NCI-H748 (cell line): ENCODE results near the gene PLEKHG7.
A peak's percentile ranks its signal among the peaks of the same experiment; 100 is the strongest.
"Not testable (repeated sequence)": the region's sequence is repeated elsewhere in the genome, so short reads cannot be mapped to it uniquely, and the experiment has no call there.

ENCODE experiments used
- DNase-seq: peaks from one replicate; lab custom pipeline; 2025; ENCODE audit not compliant: unreplicated experiment; lab: John Stamatoyannopoulos, UW

Gene PLEKHG7, protein sequence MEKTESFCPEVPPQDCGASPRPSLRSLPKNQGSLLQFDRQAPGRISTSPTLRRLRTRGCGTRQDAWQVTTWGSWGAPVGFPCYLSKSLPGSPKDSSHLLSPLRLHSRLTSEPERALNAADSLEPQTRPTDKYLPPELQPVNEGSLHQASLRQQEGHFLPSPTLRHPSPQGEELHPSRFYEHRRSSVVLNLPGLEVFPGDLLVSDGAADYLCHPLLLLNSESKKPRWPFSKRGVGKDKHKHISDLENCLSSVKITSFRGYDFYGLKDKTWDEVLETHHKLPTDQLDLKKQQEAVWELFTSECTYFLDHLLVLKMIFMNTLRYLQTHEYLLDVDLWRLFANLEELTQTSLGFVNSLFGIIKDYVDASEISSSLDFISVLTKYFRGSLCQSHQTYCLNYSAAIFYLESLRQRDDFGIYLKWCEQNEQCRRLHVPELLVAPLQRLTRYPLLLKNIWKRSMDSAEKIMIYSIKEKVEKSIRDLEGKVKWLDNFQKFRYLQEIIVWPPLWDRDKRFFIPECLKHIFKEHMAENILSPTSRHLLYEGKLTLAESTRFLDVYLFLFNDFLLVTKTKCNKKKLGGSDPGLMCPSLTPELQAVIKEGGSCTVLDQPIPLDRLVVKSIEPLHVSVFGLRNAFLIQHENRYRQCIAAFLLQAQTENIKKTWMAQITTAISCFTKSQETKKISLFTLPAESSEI

DNA sequence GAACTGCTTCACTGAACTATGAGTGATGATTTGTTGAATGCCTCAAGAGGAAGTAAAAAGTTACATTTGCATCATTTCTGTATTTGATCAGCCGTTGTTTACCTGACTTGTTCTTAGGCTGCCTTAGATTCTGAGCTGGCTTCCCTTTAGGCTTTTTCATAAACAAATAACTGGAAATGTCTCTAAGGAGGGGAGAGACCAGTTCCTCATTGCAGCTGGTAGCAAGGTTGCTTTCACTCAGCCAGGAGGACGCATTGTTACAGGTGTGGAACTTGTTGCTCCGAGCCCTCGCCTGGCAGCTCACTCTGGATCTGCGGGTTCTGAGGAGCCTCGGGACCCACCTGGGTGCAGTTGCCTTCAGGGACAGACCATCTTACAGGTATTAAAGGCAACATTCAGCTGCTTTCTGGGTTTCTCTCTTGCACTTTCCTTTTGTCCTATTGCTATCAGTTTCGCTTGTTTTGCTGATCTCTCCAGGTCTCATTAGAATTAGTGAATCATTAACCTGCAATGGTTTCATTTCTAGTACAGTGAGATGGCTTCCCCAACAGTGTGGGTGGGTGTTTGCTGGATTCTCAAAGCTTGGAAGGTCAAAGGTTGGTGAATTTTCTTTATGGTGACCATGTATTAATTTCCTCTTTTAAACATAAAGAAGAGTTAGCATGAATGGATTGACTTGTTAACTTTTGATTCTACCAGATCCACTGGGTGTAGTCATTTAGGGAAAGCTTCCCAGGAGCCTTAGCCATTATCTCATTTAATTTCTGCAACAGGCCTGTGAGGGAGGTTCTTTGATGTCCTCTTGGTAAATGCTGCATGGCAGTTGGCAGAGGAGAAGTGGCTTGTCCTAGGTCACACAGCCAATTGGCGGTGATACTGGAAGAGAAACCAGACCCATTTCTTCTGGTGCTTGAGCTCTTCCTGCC is at the start of gene PLEKHG7:
PLEKHG7 (plus strand) TSS at position 236 of the 926 bp plus-strand sequence. CDS start 3,643 bp downstream, outside the sequence.
- no peak for DNase-seq

- DNase-seq = not testable (repeated sequence)
Measured at GRCh38 chr12:92654256-92654655, 48.5 kb upstream of the PLEKHG7 start.

- DNase-seq = no peak
Measured at GRCh38 chr12:92654929-92655328, 47.9 kb upstream of the PLEKHG7 start.

GRCh38 chr12:92656911-92657310 is 45.9 kb upstream of the PLEKHG7 start:
- DNase-seq = no peak

GRCh38 chr12:92657770-92658169 is 45.0 kb upstream of the PLEKHG7 start:
- no peak for DNase-seq

- DNase-seq = no peak
Measured at GRCh38 chr12:92658611-92659010, 44.2 kb upstream of the PLEKHG7 start.

DNA sequence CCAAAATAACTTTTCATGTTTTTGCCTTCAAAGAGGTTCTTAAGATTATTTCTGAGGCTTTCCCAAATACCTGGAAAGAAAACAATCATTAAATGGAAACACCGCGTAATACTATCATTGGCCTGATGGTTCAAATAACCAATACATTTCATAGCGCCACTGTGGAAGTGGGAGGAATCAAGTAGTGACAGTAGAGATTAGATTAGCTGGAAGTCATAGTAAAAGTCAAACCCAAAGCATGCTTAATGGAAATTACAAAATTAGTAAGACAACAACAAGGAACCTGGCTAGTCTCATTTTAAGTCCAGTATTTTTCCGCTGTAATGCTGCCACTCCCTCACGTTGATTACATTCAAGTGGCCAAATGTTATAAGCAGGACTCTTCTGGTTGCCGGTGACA is 41.5 kb upstream of the PLEKHG7 start:
- DNase-seq = no peak

GRCh38 chr12:92665496-92665895 is 37.3 kb upstream of the PLEKHG7 start:
- no peak for DNase-seq

DNA sequence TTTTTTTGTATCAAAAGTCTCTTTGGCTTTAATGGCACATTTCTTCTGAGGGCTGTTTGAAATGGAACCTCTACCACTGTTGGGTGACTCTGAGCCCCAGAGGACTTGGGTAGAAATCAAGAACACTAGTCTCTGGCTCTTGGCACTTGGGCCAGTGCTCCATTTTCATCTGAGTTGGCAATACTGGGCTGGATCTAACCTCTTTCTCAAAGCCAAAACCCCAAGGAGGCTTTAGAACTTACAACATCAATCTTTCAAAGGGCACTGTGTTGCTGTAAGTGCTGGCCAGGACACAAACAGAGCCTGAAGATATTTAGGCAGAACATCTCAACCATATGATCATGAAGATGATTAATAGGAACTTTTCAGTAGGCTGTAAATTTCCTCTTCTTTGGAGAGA is 34.0 kb upstream of the PLEKHG7 start:
- no peak for DNase-seq

- DNase-seq = not testable (repeated sequence)
Measured at GRCh38 chr12:92671524-92671923, 31.3 kb upstream of the PLEKHG7 start.

DNA sequence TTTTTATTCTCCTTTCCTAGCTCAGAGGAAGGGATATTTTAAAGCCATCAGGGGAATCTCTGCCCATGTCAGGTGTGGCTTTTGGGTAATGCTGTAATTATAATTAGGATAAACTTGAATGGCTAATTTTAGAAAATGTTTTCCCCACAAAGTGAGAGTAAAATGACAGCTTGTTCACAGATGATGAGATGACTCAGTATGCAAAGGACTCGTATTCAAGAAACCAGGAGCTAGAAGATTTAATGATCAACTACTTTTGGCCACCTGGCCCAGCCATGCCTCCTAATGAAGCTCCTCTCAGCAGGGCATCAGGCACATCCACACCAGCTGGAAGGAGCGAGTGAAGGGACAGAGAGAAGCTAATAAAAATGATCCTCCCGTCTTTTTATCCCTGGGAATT is 29.0 kb upstream of the PLEKHG7 start:
- DNase-seq = no peak

DNA sequence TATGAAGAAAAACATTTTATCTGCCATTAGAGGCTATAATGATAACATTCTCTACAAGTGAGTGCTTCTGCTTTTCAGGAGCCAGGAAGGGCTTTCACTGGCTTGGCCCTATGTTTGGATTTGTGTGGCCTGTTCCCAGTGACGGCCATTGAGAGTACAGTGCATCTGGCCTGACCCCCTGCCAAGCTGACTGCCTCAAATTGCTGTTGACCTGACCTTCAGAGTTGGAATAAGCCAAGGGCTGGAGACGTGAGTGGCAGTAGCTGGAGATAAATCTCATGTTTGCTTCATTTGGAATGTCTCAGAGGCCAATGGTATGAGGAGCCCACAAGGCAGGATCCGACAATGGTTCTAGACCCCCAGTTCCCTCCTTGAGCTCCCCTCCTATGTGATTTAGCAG is 28.3 kb upstream of the PLEKHG7 start:
- no peak for DNase-seq

GRCh38 chr12:92675092-92675865 is 27.5 kb upstream of the PLEKHG7 start:
- DNase-seq = no peak

- peak; percentile 11 for DNase-seq
Measured at GRCh38 chr12:92676710-92677109, 26.1 kb upstream of the PLEKHG7 start.

DNA sequence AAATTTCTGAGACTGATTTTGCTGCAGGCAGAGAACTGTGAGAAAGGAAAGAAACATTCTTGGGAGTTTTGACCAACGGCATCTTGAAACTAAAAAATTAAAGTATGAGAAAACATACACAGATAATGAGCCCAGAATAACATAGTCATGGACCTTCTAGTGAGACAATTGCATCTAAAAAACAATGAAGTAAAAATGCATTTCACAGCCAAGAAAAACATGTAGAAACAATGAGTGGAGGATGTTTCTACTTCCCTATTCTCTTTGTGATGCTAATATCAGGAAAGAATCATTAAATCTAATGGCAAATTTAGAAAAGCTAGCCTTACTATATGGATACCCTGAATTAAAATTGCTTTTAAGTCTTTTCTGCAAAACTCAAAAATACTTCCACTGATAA is 12.2 kb upstream of the PLEKHG7 start:
- DNase-seq = no peak

DNA sequence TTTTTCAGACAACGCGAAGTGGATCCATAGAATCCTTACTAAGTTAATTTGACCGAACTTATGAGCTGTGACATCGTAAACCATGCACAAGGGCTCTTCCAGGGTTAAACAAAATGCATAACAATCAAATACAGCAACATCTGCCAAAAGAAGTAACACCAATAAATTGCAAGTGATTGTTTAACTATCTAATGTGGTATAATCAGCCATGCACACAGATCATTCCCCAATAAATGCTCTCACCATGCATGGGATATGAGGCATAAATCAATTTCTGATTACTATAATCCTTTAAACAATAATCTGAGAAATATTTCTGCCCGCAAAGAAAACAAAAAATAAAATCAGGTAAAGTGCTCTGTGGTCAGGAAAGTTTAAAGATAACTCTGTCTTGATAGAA is 7.7 kb upstream of the PLEKHG7 start:
- DNase-seq = peak; percentile 67

- peak; percentile 92 for DNase-seq
Measured at GRCh38 chr12:92695577-92695976, 7.2 kb upstream of the PLEKHG7 start.

DNA sequence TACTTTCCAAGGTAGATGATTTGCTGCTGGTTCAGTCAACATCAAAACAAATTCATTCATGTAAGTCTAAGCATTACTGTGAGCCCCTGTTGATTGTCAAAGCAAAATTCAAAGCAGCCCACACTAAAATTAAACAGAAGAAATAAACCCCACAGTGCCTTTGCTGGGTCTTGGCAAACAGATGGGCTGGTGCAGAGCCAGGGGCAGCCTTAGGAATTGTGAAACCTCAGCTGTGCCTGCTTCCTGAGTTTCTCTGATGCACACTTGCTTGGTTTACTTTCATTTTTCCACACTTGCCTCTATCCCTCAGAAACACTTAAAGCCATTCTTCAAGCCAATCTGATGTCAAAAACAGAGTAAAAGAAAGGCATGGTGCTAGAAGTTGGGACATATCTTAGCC is 6.6 kb upstream of the PLEKHG7 start:
- peak; percentile 52 for DNase-seq

DNA sequence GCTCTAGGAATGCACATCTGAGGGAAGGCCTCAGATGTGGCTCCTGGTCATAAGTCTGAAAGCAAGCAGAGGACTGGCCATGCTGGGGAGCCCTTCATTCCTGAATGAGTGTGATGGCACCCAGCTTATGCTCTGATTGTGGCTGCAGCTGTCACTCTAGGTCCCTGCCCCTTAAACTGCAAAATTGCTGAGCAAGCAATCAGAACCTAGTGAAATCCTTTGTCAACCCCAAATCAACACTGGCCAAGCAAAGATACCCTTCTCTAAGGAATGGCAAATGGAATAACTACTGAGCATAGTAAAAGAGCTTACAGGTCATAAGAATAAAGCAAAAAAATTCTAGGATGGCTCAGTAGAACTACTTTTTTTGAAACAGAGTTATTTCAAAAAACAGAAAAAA is 4.3 kb upstream of the PLEKHG7 start:
- DNase-seq = no peak

DNA sequence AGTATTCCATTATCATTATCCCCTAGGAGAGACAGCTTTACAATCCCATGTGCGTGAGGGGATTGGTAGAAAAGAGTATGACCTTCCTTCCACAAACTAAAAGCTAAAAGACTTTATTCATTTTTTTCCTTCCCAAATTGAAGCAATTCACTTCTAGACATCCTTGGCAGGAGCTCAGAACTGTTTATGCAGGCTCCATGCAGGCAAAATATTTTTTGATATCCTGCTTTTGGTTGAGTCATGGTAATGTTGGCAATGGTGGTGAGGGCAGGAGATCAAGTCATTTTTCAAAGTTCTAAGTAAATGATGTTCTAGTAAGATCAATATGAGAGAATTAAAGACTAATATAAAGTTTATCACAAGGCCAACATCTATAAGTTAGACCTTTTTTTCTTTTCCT is 1.3 kb upstream of the PLEKHG7 start:
- no peak for DNase-seq

DNA sequence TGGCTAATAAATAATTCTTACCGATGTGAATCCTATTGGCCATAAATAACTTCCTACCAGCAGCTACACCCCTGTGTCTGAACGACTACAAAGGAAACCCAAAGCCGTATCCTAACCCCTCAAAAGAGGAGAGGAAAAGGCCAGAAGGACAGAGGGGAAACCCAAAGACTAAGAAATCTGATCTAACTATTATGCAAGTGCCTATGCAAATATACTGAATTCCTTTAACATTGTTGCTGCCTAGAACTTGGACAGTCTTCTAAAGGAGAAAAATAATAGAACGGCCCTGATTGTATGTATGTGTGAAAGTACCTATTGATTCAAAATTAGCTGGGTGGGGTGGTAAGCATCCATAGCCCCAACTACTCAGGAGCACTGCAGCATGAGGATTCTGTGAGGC is 997 bp downstream of the PLEKHG7 start:
- no peak for DNase-seq
